Measurements from ENCODE around the gene CFAP97.
"Not testable (repeated sequence)": the region's sequence is repeated elsewhere in the genome, so short reads cannot be mapped to it uniquely, and the experiment has no call there.

Gene CFAP97

DNA sequence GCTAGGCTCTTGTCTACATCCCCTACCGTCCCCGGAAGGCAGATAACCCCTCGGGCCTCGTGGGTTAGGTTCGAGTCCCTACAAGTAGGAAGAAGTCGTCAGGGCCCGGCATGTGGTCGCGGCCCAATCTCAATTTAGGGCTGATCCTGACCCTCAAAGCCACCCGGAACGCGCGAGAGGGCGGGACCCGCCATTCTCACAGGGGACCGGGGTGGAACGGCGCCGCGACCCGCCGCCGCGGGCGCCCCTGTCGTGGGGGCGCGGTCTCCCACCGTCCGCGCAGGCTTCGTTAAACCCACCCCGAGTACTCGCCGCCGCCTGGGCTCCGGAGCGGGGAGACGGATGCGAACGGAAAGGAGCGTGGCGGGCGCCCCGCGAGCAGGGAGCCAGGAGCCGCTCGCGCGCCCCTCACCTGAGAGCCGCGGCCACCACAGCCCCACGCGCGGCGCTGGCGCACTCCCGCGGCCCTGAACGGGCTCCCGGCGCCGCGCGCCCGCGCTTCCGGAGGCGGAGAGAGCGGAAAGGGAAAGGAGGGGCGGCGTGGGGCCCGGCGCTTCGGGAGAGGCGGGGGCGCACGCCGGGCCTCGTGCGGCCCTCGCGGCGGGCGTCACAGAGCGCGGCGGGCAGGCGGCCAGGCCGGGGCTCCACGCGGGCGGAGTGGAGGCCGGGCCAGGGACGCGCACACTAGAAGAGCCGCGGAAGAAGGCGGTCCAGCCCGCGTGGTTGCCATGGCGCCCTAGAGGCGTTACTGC lies at the start of gene CFAP97:
Gene CFAP97, minus strand, starts transcription at position 515 of the 752 bp plus-strand sequence. CDS start 12,804 bp downstream, outside the sequence.
- DNase-seq (ENCODE audit: low read depth in 4 of 4, low spot score in 1 of 4) = peak; percentile 49 to 77 (median 64)

DNA sequence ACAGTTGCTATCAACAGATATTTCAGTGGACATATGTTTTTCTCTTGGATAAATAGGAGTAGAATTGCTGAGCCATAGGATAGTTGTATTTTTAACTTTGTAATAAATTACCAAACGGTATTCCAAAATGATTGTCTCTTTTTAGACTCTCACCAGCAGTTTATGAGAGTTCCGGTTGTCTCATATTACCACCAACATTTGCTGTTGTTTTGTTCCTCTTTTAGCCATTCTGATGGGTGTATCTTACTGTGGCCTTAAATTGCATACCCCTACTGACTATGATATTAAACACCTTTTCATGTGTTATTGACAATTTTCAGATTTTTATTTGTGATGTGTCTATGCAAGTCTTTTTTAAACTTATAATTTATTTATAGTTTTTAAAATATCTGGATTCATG lies 45.3 kb upstream of the CFAP97 start:
- DNase-seq (ENCODE audit: low read depth in 4 of 4, low spot score in 1 of 4) = no peak

- no peak for DNase-seq (ENCODE audit: low read depth in 4 of 4, low spot score in 1 of 4)
Observed at GRCh38 chr4:185248393-185249039, 44.7 kb upstream of the CFAP97 start.

DNA sequence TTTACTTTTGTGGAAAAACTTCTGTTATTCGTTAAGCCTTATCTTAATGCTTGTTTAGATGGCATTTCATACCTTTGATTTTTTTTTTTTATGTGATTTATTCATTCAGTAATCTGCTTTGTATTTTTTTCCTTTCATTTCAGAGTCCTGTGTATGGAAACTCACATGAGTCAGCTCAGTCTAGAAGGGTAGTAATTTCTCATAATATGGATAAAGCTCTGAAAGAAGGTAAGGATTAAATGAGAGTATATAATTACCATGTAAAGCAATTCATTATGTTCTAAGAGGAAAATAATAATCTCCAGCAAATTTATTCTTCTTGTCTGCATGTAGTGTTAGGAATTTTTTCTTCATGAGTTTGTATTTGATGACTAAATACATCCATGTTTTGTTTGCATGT lies 43.4 kb upstream of the CFAP97 start:
- no peak for DNase-seq (ENCODE audit: low read depth in 4 of 4, low spot score in 1 of 4)

DNA sequence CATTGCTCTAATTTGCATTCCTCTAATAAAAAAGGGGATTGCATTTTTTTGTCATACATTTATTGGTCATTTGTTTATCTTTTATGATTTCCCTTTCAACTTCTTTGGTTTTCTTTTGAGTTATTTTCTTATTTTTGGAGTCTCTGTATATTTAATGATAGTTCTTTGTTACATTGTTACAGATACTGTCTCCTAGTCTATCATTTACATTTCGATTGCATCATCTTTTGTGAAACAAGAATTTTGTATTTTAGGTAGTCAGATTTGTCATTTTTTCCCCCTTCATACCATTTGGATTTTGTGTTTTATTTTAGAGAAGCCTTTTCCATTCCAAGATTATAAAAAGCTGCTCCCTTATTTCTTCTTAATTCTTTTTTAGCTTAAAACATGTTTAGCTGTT lies 42.7 kb upstream of the CFAP97 start:
- no peak for DNase-seq (ENCODE audit: low read depth in 4 of 4, low spot score in 1 of 4)

DNA sequence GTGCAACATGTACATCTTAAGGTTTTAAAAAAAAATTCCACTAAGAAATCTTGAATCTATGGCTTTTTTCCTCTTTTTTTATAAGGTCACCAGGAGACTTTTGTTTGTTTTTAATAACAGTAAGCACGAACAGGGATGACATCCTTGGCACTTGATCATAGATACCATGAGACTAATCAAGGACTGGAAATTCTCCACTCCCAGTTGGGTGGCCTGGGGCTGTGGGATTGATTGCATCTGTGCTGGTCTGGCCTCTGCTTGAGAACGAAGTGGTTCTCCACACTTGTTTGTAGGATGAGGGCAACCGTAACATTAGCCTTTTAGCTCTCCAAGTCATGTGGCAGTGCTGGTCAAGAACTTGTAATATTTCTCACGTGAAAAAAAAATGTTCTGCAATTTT lies 41.0 kb upstream of the CFAP97 start:
- DNase-seq (ENCODE audit: low read depth in 4 of 4, low spot score in 1 of 4) = no peak

DNA sequence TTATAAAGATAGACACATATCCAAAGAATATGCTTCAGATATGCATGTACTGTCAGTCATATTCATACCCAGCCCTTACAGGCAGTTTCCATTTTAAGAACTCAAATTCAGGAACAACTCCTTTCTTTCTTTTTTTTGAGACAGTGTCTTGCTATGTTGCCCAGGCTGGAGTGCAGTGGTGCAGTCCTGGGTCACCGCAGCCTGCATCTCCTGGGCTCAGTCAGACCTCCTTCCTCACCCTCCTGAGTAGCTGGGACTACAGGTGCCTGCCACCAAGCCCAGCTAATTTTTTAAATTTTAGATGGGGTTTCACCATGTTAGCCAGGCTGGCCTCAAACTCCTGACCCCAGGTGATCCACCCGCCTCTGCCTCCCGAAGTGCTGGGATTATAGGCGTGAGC lies 40.1 kb upstream of the CFAP97 start:
- no peak for DNase-seq (ENCODE audit: low read depth in 4 of 4, low spot score in 1 of 4)

DNA sequence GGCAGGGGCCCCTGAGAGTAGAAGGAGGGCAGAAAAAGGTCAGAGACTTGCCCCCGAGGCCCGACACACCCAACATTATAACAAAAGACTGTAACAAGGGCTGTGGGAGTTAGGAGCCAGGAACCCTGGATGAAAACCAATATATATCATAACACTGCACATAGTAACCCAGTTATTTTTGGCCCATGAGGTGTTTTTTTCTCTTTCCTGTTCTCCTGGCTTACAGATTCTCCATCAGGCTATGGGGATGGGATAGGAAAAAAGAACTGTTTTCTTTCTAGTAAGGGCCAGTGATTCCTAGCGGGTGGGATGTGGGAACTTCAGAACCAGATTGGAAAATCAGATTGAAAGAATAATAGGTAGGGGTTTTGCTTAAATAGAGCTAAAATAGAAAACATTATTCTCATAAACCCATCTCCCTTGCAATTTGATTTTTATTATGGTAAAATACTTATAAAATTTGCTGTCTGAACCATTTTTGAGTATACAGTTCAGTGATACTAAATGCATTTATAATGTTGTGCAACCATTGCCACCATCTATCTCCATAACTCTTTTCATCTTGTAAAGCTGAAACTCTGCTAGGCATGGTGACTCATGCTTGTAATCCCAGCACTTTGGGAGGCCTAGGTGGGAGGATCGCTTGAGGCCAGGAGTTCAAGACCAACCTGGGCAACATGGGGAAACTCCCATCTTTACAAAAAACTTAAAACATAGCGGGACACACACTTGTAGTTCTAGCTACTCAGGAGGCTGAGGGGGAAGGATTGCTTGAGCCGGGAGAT lies 39.1 kb upstream of the CFAP97 start:
- no peak for DNase-seq (ENCODE audit: low read depth in 4 of 4, low spot score in 1 of 4)

- DNase-seq (ENCODE audit: low read depth in 4 of 4, low spot score in 1 of 4) = not testable (repeated sequence)
Observed at GRCh38 chr4:185240486-185240885, 36.7 kb upstream of the CFAP97 start.

DNA sequence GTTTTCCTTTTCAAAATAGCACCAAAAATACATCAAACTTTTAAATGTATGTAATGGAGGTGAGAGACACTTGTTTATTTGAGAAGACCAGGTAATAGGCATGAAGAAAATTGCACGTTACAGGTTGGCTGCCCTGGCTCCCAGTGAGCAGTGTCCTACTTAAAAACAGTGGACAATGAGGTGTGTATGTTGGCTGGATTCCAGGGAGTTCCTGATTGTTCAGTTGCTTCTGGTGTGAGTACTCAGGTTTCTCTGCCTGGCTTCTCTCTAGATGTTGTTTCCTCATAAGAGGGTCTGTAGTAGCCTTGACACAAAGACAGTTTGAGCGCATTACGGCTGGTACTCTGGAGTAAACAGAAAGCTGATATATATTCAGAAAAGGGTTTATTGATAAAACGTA lies 35.0 kb upstream of the CFAP97 start:
- no peak for DNase-seq (ENCODE audit: low read depth in 4 of 4, low spot score in 1 of 4)

DNA sequence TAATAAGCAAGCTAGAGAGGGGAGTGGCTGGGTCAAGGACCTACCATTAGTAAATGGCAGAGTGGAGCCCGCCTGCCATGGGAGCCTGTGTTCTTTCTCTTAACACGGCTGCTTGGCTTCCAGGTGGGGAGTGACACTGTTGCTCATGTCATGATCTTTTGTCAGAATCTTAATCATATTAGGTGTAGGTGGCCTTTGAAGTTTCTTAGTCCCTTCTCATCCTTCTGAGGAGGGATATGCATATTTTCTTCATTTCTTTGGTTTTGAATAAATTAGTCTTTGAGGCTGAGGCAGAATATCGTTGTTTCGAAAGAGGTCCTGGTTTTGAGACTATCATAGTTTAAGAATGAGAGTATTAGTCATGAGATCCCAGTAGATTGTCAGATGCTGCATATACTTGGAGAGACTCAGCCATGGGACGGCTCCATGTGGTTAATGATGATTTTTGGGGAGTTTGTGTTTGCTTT lies 34.4 kb upstream of the CFAP97 start:
- peak; percentile 3 to 28 (median 8) for DNase-seq (ENCODE audit: low read depth in 4 of 4, low spot score in 1 of 4)

- DNase-seq (ENCODE audit: low read depth in 4 of 4, low spot score in 1 of 4) = no peak
Observed at GRCh38 chr4:185237175-185237574, 33.4 kb upstream of the CFAP97 start.

GRCh38 chr4:185235843-185236503 lies 32.2 kb upstream of the CFAP97 start:
- no peak for DNase-seq (ENCODE audit: low read depth in 4 of 4, low spot score in 1 of 4)

GRCh38 chr4:185235119-185235842 lies 31.5 kb upstream of the CFAP97 start:
- DNase-seq (ENCODE audit: low read depth in 4 of 4, low spot score in 1 of 4) = no peak

- no peak for DNase-seq (ENCODE audit: low read depth in 4 of 4, low spot score in 1 of 4)
Observed at GRCh38 chr4:185232370-185232769, 28.6 kb upstream of the CFAP97 start.

DNA sequence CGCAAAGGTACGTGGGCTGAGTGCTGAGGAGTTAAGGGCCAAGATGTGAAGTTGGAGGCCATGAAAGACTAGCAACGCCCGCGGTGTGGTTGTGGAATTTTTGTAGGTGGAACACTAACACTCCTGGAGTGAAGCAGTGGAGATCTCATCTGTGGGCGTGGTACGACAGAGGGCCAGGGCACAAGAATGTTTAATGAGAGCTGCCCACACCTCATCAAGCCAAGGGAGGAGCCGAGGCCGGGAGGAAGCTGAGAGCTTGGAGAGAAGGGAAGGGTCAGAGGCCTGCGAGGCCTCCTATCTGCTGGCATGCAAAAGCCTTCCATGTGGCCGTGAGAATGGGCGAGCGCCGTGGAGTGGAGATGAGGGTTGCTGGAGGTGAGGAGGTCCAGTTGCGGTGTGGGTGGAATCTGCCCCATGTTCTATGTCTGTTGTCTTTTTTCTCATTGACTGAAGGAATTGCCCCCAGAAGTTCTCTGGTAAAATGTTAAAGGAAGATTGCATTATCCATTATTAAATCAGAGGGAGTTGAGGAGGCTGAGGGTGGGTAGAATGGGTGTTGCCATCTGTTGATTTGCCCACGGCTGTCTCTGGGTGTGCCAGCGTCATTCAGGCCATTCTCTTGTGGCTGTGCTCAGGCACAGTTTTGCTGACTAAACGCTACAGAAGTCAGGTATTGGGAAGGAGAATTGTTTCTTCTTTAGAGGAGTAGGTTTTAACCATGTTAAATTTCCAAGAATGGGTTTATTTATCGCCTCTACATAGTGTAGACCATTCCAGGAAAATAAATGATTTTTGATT lies 25.4 kb upstream of the CFAP97 start:
- DNase-seq (ENCODE audit: low read depth in 4 of 4, low spot score in 1 of 4) = no peak

- no peak for DNase-seq (ENCODE audit: low read depth in 4 of 4, low spot score in 1 of 4)
Observed at GRCh38 chr4:185227713-185228278, 24.0 kb upstream of the CFAP97 start.

DNA sequence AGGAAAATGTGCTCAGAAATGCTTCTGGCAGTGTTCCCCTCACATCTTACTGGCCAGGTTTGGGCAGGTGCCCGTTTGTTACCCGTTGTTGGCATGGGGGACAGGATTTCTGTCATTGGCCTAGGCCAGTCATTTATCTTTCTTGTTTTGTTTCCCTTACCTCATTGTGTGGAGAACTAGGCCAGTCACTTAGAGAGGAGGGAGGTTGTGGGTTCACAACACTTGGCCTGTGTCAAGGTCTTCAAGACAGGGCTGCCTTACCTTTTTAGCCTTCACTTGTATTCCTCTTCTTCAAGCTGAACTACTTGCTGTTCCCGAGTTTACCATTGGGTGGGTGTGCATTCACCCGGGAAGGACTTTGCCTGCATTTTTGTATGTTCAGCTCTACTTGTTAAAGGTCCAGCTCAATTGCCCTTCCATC lies 23.3 kb upstream of the CFAP97 start:
- DNase-seq (ENCODE audit: low read depth in 4 of 4, low spot score in 1 of 4) = no peak

DNA sequence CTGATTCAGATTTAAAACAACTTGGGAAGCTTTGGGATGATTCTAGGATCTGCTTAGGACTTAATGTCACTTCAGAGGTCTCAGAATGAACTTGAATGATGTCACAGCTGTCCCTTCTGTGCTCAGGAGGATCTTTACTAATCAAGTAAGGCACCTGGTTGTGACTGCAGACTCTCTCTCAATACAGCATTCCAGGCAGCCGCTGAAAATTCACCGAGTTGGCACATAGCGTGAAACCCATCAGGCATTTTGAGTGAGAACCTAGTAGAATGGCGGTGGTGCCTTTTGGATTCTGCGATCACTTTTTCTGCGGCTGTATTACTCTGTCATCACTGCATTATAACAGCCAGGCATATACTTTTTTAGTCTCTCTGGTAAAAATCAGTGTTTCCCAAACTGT lies 22.1 kb upstream of the CFAP97 start:
- no peak for DNase-seq (ENCODE audit: low read depth in 4 of 4, low spot score in 1 of 4)
